Esophagus (tissue), 2 donors: Measurements from ENCODE around the gene CSNK1G2. TPM values are rescaled to one million over a fixed set of nuclear protein-coding genes. Genes with fewer than 3 reads are reported as not detected.

ENCODE experiments used
- H3K27ac ChIP-seq, 2 donors: one replicate each; pipeline ENCODE4 v1.5.1; 2013; ENCODE audit warnings: low read depth in 2 of 2, mild to moderate bottlenecking in 2 of 2, inconsistent platforms in 1 of 2, low read length in 1 of 2, moderate library complexity in 1 of 2
- H3K27me3 ChIP-seq, 2 donors: one replicate each; pipeline ENCODE4 v1.6.1; 2013; ENCODE audit warnings: low read length in 2 of 2, control low read depth in 1 of 2, mild to moderate bottlenecking in 1 of 2; ENCODE audit not compliant: insufficient read depth in 2 of 2, control insufficient read depth in 1 of 2
- H3K36me3 ChIP-seq, 2 donors: one replicate each; pipeline ENCODE4 v1.6.1; 2013; ENCODE audit warnings: low read length in 1 of 2; ENCODE audit not compliant: control insufficient read depth in 2 of 2, insufficient read depth in 2 of 2
- H3K4me1 ChIP-seq, 2 donors: one replicate each; pipeline ENCODE4 v1.6.1; 2013; ENCODE audit warnings: low read length in 1 of 2; ENCODE audit not compliant: control insufficient read depth in 2 of 2, insufficient read depth in 2 of 2
- H3K4me3 ChIP-seq, 2 donors: one replicate each; pipeline ENCODE4 v1.5.1; 2013; ENCODE audit warnings: low read length in 2 of 2, mild to moderate bottlenecking in 2 of 2, low read depth in 1 of 2, moderate library complexity in 1 of 2
- H3K9me3 ChIP-seq, 2 donors: one replicate each; pipeline ENCODE4 v1.6.1; 2013; ENCODE audit warnings: mild to moderate bottlenecking in 2 of 2, low read depth in 1 of 2, low read length in 1 of 2, moderate library complexity in 1 of 2; ENCODE audit not compliant: control insufficient read depth in 2 of 2, insufficient read depth in 1 of 2
- WGBS, 2 donors: extraction: QIAGEN DNeasy Blood & Tissue Kit; methylation state at CpG; one replicate each; pipeline ENCODE4 v1.1.7; 2013; 5-methylcytosine and 5-hydroxymethylcytosine counted together
- polyA plus RNA-seq, 2 donors: library from polyadenylated mRNA; stranded (reverse); fragments of 200-250 nt; gene quantifications; one replicate each; pipeline ENCODE4 v1.2.3, GENCODE V29; 2013
- donor health status: healthy with polysubstance abuse.
- donor health status: Bipolar disorder and iron deficiency.

CSNK1G2 gene
- polyA plus RNA-seq, 2 donors: 59.9 to 63.7 TPM

DNA sequence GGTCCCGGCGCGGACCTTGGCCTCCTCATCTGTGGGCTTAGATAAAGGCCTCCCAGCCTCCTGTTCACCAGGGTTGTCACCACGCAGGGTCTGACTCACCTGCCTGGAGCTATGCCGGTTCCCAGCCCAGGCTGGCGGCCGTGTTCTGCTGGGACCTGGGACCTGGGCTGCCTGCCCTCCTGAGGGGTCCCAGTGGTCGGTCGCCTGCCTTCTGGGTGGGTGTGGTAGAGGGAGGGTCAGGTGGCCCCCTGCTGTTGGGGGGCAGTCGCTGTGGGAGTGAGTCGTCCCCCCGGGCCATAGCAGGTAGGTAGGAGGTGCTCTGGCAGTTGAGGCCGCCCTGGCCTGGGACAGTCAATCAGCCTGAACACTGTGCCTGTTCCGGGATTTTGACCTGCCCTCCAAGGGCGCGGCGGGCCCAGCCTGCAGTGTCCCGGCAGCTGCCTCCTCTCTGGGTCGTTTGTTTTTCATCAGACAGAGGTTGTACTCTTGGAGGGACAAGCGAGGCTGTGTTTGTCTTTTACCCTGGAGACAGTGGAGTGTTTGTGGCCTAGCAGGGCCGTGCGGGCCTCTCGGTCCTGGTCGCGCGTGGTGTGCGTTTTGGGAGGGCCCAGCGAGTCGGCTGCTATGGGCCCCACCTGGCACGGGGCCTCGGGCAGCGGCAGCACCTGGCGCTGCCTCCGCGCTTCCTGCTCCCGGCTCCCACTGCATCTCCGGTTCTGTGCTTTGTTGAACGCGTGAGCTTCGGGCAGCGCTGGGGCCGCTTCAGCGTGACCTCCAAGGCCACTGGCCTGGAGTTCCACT is 33.2 kb upstream of the CSNK1G2 start:
- Histone ChIP-seq H3K4me1 (peaks cover 14 to 23% of the 10 kb centered on the region in 2 donors), H3K27me3 (no peaks in the 10 kb centered on the region), H3K4me3 (peak overlapping the region; percentile 7 to 46), H3K9me3 (no peaks in the 10 kb centered on the region), H3K27ac (peak overlapping the region; percentile 87 to 93), H3K36me3 (peaks cover 0 to 8% of the 10 kb centered on the region in 2 donors)
- WGBS, 2 donors: 41 to 53% methylated on average over 43 of the region's 43 CpGs

DNA sequence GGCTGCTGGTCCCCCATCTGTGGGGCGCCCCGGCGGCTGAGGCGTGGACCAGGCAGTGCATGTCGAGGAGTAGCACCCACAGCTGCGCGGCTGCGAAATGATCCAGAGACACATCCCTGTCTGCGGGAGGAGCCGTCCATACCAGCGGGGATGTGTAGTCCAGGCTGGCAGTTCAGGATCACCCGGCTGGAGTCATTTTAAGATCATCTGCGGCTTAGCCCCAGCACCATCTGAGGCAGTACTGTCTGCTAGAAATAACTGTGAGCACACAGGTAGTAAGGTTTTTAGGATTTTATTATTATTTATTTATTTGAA is 32.7 kb upstream of the CSNK1G2 start:
- H3K27ac ChIP-seq: peak overlapping the region; percentile 87 to 93
- H3K9me3 ChIP-seq: no peaks in the 10 kb centered on the region
- H3K36me3 ChIP-seq: peaks cover 0 to 13% of the 10 kb centered on the region in 2 donors
- peak overlapping the region; percentile 7 to 46 for H3K4me3 ChIP-seq
- H3K4me1 ChIP-seq: peaks cover 14 to 27% of the 10 kb centered on the region in 2 donors
- H3K27me3 ChIP-seq: no peaks in the 10 kb centered on the region
- 50 to 55% methylated on average over 13 of the region's 13 CpGs for WGBS, 2 donors

DNA sequence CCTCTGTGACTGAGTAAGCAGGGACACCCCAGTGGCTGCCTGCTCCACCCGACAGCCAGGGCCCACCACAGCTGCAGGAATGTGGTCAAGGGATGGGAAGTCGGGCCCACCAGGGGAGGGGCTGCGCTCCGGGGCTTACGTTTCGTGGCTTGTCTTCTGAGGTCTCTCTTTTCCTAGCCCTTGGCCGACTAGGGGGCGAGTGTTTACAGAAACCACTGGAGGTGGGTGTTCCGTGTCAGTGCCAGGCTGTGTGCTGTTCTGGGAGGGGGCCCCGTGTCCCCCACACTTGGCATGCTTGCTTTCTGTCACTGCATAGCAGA is 31.3 kb upstream of the CSNK1G2 start:
- 70 to 72% methylated on average over 10 of the region's 10 CpGs for WGBS, 2 donors
- H3K27me3 ChIP-seq: no peaks in the 10 kb centered on the region
- H3K9me3 ChIP-seq: no peaks in the 10 kb centered on the region
- peaks cover 0 to 19% of the 10 kb centered on the region in 2 donors for H3K36me3 ChIP-seq
- no peak overlapping the region for H3K27ac ChIP-seq
- peaks cover 14 to 39% of the 10 kb centered on the region in 2 donors for H3K4me1 ChIP-seq
- no peak overlapping the region for H3K4me3 ChIP-seq

DNA sequence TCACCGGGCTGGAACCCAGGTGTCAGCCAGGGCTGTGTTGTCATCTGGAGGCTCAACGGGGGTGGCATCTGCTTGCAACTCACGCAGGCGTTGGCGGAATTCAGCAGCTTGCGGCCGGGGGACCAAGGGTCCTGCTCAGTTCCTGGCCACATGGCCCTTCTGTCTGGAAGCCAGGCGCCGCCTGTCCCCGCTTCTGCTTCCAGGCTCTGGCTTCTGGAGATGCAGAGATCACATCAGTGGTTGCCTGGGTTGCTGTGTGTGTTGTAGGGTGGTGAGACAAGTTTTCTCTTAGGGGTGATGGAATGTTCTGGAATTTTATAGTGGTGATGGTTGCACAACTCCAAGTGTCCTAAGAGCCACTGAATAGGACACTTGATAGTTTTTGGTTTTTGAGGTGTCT is 30.8 kb upstream of the CSNK1G2 start:
- 94 to 95% methylated on average over 10 of the region's 10 CpGs for WGBS, 2 donors
- peaks cover 0 to 19% of the 10 kb centered on the region in 2 donors for H3K36me3 ChIP-seq

DNA sequence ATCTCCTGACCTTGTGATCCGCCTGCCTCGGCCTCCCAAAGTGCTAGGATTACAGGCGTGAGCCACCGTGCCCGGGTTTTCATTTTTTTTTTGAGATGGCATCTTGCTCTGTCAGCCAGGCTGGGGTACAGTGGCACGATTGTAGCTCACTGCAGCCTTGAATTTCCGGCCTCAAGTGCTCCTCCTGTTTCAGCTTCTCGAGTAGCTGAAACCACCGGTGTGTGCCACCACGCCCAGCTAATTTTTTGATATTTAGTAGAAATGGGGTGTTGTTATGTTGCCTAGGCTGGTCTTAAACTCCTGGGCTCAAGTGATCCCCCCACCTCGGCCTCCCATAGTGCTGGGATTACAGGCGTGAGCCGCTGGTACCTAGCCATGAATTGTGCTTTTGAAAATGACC is 29.9 kb upstream of the CSNK1G2 start:
- peak overlapping the region in 1 of 2 donors; percentile 16 for H3K27ac ChIP-seq
- H3K9me3 ChIP-seq: no peaks in the 10 kb centered on the region
- no peaks in the 10 kb centered on the region for H3K27me3 ChIP-seq
- peaks cover 0 to 19% of the 10 kb centered on the region in 2 donors for H3K36me3 ChIP-seq
- peaks cover 12 to 35% of the 10 kb centered on the region in 2 donors for H3K4me1 ChIP-seq
- no peak overlapping the region for H3K4me3 ChIP-seq
- WGBS, 2 donors: 86 to 88% methylated on average over 13 of the region's 13 CpGs

More for the DNA sequence above, 30.8 kb upstream of the CSNK1G2 start:
- H3K27ac ChIP-seq: no peak overlapping the region
- peaks cover 14 to 39% of the 10 kb centered on the region in 2 donors for H3K4me1 ChIP-seq
- H3K4me3 ChIP-seq: no peak overlapping the region
- H3K27me3 ChIP-seq: no peaks in the 10 kb centered on the region
- H3K9me3 ChIP-seq: no peaks in the 10 kb centered on the region

DNA sequence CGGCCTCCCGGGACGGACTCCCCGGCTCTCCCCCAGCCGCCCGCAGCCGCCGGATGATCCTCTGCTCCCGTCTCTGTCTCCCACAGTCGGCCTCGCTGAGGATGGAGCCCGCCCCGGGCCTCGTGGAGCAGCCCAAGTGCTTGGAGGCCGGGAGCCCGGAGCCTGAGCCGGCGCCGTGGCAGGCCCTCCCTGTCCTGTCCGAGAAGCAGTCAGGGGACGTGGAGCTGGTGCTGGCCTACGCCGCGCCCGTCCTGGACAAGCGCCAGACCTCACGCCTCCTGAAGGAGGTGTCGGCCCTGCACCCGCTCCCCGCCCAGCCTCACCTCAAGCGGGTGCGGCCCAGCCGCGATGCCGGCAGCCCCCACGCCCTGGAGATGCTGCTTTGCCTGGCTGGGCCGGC is 29.0 kb upstream of the CSNK1G2 start:
- WGBS, 2 donors: 66 to 69% methylated on average over 27 to 37 of the region's 37 CpGs
- H3K4me3 ChIP-seq: no peak overlapping the region
- peak overlapping the region in 1 of 2 donors; percentile 78 for H3K27ac ChIP-seq
- no peaks in the 10 kb centered on the region for H3K27me3 ChIP-seq
- peaks cover 0 to 19% of the 10 kb centered on the region in 2 donors for H3K36me3 ChIP-seq
- H3K4me1 ChIP-seq: peaks cover 12 to 35% of the 10 kb centered on the region in 2 donors
- H3K9me3 ChIP-seq: no peaks in the 10 kb centered on the region

DNA sequence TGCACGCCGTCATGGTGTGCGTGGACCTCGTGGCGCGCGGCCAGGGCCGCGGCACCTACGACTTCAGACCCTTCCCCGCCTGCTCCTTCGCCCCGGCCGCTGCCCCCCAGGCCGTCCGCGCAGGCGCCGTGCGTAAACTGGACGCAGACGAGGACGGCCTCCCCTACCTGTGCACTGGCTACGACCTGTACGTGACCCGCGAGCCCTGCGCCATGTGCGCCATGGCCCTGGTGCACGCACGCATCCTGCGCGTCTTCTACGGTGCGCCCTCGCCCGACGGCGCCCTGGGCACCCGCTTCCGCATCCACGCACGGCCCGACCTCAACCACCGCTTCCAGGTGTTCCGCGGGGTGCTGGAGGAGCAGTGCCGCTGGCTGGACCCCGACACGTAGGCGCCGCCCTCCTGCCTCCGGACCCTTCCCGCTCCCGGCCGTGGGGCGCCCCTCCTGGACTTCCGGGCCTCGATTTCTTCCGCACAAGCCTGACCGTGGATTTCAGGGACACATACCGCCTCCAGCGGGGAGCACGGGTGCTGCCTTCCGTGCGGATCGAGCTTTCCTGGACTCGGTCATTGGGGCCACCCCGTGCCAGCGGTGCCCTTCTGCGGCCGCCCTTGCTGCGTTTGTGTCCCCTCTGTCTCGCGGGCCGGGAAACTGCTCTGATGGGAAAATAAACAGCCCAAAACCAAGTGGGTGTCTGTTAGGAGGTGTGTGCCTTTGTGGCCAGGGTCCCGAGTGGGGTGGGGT is 28.0 kb upstream of the CSNK1G2 start:
- no peak overlapping the region for H3K27ac ChIP-seq
- WGBS, 2 donors: 96 to 97% methylated on average over 77 of the region's 77 CpGs
- H3K9me3 ChIP-seq: no peaks in the 10 kb centered on the region
- H3K4me1 ChIP-seq: peaks cover 12 to 35% of the 10 kb centered on the region in 2 donors
- H3K27me3 ChIP-seq: no peaks in the 10 kb centered on the region
- H3K36me3 ChIP-seq: peaks cover 0 to 24% of the 10 kb centered on the region in 2 donors
- no peak overlapping the region for H3K4me3 ChIP-seq

DNA sequence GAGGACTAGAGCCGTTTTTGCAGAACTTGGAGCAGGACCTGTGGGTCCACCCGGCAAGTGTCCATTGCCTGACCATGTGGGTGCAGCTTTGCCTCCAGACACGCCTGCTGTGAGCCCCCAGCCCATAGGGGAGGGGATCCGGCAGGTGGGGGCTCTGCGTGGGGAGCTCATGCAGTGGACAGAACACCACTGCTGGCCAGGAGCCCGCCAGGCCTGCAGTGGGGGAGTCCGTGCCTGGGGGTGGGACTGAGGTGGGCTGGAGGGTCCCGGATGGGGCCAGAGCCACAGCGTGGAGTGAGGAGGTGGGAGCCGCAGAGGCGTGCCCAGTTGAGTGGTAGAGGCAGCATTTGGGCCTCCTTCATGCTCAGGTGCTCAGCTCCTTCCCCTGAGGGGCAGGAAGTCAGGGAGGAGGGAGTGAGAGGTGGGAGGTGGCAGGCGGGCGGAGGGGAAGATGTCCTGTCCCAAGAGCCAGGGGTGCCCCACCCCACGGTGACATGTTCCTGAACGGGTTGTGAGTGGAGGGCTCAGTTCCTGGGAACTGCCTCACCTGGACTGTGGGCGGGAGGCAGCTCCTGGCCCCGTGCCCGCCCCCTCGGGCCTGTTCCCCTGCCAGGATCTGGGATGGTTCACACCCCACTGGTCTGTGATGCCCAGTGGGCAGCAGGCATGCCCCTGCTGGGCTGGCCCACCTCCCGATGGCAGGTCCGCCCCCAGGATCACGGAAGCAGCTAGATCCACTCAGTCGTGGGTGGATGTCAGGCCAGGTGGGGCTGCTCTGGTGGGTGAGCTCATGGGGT is 27.0 kb upstream of the CSNK1G2 start:
- 64 to 72% methylated on average over 22 to 23 of the region's 23 CpGs for WGBS, 2 donors
- Histone ChIP-seq H3K27ac (peak overlapping the region; percentile 0 to 76), H3K4me1 (peaks cover 12 to 32% of the 10 kb centered on the region in 2 donors), H3K9me3 (no peaks in the 10 kb centered on the region), H3K4me3 (no peak overlapping the region), H3K27me3 (no peaks in the 10 kb centered on the region), H3K36me3 (peaks cover 0 to 31% of the 10 kb centered on the region in 2 donors)

DNA sequence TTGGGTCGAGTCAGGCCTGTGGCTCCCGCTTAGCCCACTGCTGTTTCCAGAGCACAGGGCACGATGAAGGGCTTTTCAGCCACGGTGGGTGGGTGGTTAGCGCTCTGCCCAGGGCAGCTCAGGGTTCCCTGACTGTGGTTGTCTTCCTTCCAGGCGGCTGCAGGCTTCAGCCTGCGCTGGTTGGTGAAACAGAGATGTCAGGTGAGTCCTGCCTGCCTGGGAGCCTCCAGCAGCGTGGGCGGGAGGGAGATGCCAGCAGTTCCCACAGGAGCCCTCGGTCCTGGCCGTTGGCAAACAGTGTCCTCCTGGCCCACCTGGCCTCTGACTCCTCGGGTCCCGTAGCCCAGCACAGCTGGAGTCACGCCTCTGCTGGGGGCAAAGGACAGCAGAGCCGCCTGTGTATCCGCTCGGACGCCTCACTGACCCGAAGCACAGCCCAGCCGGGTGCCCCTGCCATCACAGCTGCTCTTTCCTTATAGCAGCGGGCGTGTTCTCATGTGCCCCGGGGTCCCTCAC is 26.1 kb upstream of the CSNK1G2 start:
- peak overlapping the region; percentile 0 to 76 for H3K27ac ChIP-seq
- H3K27me3 ChIP-seq: no peaks in the 10 kb centered on the region
- no peak overlapping the region for H3K4me3 ChIP-seq
- peaks cover 0 to 34% of the 10 kb centered on the region in 2 donors for H3K36me3 ChIP-seq
- WGBS, 2 donors: 68 to 76% methylated on average over 23 of the region's 23 CpGs
- no peaks in the 10 kb centered on the region for H3K9me3 ChIP-seq
- peaks cover 5 to 25% of the 10 kb centered on the region in 2 donors for H3K4me1 ChIP-seq
